OCI-LY3 (cell line): ENCODE measurements around the gene KIF27.
"Not testable (repeated sequence)": the region's sequence is repeated elsewhere in the genome, so short reads cannot be mapped to it uniquely, and the experiment has no call there.

Source experiments
- CTCF ChIP-seq: fragments of 200-600, 300-600 bp; sonication (generic); IDR thresholded peaks from 2 replicates; pipeline ENCODE4 v1.5.1; 2014; ENCODE audit warnings: antibody characterized with exemption, low read length, low read depth
- EZH2phosphoT487 ChIP-seq: fragments of 200-600 bp; shearing (Covaris generic); IDR thresholded peaks from 2 replicates; pipeline ENCODE4 v1.6.1; 2018; ENCODE audit warnings: antibody characterized with exemption, mixed run types, low read depth

GRCh38 chr9:83817356-83818278 lies 103.6 kb downstream of the KIF27 start, which contains the start of gene GKAP1:
- TF ChIP-seq CTCF, EZH2phosphoT487: not testable (repeated sequence)
